ENCODE results near the gene WNT11. TPM values are rescaled to one million over a fixed set of nuclear protein-coding genes. Genes with fewer than 3 reads are reported as not detected.
"Not testable (repeated sequence)": the region's sequence is repeated elsewhere in the genome, so short reads cannot be mapped to it uniquely, and the experiment has no call there.

The WNT11 gene
- total RNA-seq, 1 donor from 2014 or later, result 11.6 TPM

- peak; percentile 68 for ATAC-seq
- intact Hi-C loops (cut with DNase I), result loop anchor here (5.0 kb wide), 1 partner anchor 109 kb away; no protein-coding TSS in a partner anchor
- peak; percentile 87 for DNase-seq (ENCODE audit: low spot score)
These were observed 2.4 kb upstream of the WNT11 start for GRCh38 chr11:76208438-76209374.

DNA sequence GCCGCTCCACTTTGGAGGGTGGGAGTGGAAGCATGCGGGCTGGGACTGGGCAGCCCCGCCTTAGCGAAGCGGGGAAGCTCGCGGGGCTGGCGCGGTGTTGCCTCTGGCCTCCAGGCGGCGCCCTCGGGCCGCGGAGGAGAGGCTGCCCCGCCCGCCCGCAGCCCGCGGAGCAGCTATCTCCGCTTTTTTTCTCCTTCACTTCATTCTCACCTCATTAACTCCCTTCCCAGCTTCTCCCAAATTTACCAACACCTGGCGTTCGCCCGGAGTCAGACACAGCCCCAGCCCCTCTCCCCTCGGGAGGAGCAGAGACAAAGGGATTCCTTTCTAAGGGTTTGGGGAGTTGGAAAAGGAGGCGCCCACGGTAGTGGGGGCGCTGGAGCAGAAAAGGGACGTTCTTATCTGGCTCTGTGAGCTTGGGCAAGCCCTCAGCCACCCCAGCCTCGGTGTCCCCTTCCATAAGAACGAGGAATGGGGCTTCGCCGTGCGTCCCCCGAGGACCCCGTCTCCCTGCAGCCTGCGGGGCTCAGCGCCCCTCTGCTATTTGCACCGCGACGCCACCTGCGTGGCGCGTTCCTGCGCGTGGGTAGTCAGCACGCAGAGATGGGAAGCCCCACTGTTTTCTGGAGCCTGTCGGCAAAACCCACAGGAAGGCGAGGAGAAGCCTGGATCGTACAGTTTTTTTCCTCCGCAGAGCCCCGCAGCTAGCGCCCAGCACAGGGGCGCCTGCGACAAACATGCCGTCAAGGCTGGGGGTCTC, 1.5 kb upstream of the WNT11 start:
- peak; percentile 90 for DNase-seq (ENCODE audit: low spot score)
- intact Hi-C loops (cut with DNase I), result loop anchor here (5.0 kb wide), 1 partner anchor 109 kb away; no protein-coding TSS in a partner anchor
- peak; percentile 84 for ATAC-seq

- intact Hi-C loops (cut with DNase I), result loop anchor here (5.0 kb wide), 1 partner anchor 111 kb away; no protein-coding TSS in a partner anchor
- DNase-seq (ENCODE audit: low spot score) (no peak), ATAC-seq (no peak)
These were observed 300 bp downstream of the WNT11 start for GRCh38 chr11:76206077-76206326.

- DNase-seq (ENCODE audit: low spot score) (no peak), ATAC-seq (no peak)
- intact Hi-C loops (cut with DNase I), result loop anchor here (5.0 kb wide), 1 partner anchor 112 kb away; no protein-coding TSS in a partner anchor
These were observed 838 bp downstream of the WNT11 start for GRCh38 chr11:76205252-76206076.

DNA sequence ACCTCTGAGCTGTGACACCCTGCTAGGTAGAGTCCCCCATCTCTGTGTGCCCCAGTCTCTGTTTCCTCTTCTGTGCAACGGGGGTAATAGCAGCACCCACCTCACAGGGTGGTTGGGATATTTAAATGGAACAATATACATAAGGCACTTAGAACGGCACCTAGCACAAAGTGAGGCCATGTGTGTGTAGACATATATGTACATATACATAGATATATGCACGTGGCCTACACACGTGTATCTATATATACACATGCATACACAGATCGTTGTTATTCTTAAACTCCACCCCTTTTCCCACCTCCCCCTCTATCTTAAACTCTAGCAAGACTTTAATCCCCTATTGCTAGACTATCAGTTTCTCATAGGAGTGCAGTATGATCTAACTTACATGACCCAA, 2.4 kb downstream of the WNT11 start:
- DNase-seq (ENCODE audit: low spot score), result no peak

DNA sequence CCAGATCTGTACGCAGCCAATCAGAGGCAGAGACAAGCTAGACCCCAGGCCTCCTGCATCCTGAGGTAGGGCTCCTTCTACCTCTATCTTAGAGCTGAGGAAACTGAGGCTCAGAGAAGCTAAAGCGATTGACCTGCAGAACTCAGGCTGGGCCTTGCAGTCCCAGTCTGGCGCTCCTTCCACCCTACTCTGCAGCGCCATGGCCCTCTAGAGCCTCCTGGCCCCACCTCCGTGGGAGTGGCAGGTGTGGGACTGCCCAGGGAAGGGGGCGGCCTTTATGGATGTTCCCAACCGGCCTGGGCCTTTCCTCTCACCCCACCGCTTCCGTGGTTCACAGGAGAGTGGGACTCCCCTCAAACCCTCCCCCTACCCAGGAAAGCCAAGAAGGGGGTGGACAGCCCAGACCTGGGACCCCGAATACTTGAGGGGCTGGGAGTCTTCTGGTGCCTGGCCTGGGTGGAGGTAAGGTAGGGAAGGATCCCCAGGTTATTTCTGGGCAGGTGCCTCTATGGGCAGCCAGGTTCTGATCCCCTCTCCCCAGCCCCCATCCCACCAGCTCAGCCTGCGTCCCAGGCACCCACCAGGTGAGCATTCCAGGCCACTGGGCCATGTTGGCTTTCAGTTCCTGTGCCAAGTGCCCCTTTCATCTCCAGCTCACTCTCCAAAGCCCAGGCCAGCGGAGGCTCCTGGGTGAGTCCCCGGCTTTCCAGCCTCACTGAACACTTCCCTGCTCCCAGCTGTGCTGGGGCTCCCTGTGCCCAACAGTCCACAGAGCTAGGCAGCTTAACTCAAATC, 3.0 kb downstream of the WNT11 start:
- DNase-seq (ENCODE audit: low spot score) (no peak), ATAC-seq (no peak)
- intact Hi-C loops (cut with DNase I), result no loop called here

More for the DNA sequence above, 2.4 kb downstream of the WNT11 start:
- intact Hi-C loops (cut with DNase I), result no loop called here
- ATAC-seq, result no peak

GRCh38 chr11:76201672-76202412, 4.5 kb downstream of the WNT11 start:
- intact Hi-C loops (cut with DNase I), result no loop called here
- no peak for DNase-seq (ENCODE audit: low spot score)
- no peak for ATAC-seq

GRCh38 chr11:76201056-76201455, 5.2 kb downstream of the WNT11 start:
- intact Hi-C loops (cut with DNase I), result no loop called here
- ATAC-seq (no peak), DNase-seq (ENCODE audit: low spot score) (no peak)

GRCh38 chr11:76200006-76200940, 6.0 kb downstream of the WNT11 start:
- DNase-seq (ENCODE audit: low spot score), result no peak
- intact Hi-C loops (cut with DNase I), result no loop called here
- ATAC-seq, result peak; percentile 19

DNA sequence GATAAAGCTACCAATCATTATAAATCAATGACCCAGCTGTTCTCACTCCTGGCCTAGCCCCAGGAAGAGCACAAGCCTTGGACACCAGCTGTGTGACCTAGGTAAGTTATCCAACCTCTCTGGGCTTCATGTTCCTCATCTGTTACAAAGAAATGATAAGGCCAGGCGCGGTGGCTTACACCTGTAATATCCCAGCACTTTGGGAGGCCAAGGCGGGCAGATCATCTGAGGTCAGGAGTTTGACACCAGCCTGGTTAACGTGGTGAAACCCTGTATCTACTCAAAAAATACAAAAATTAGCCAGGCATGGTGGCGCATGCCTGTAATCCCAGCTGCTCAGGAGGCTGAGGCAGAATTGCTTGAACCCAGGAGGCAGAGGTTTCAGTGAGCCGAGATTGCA, 7.6 kb downstream of the WNT11 start:
- ATAC-seq; DNase-seq (ENCODE audit: low spot score); intact Hi-C loops (cut with DNase I): not testable (repeated sequence)

DNA sequence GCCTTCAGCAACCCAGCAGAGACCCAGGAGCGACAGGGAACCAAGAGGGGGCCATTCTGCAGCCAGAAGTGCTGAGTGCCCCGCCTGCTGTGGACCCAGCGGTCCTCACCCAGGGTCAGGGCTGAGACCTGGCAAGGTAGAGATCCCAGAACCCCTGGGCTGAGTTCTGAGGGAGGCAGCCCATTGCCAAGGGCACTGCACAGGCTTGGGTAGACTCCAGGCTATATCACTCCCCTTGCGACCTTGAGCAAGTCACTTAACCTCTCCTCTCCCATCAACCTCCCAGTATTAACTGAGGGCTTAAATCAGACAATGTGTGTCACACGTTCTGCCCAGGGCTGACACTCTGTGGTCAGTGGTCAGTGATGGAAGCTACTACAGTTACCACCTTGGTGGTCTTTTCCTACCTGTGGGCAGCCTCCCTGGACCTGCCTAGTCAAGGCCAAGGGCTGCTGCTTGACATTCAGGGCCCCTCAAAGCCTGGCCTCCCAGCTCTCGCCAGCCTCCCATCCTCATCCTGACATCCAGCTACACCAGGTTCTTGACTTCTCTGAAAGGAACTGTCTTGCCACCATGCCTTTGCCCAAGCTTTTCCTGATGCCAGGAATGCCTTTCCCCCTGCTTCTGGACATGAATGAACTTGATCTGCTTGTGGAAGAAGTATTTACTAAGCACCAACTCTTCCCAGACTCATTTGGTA, 8.2 kb downstream of the WNT11 start:
- intact Hi-C loops (cut with DNase I), result no loop called here
- DNase-seq (ENCODE audit: low spot score) (no peak), ATAC-seq (no peak)

GRCh38 chr11:76197332-76197731, 9.0 kb downstream of the WNT11 start:
- ATAC-seq, result no peak
- DNase-seq (ENCODE audit: low spot score), result no peak
- intact Hi-C loops (cut with DNase I), result no loop called here

DNA sequence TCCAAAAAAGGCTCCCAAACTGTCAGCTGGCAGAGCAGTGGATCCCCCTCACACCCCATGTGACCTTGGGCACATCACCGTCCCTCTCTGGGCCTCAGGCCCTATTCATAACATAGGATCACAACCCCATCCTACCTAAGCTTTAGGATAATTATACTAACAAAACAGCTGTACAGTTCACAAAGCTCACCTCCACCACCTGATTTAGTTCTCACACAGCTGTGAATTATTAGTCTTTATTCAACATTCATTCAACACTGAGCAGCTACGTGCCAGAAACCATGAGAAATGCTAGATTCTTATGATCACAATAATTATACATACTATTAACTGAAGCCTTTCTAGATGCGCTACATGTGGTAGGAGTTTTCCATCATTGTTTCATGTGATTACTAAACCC, 9.5 kb downstream of the WNT11 start:
- intact Hi-C loops (cut with DNase I), result no loop called here

DNA sequence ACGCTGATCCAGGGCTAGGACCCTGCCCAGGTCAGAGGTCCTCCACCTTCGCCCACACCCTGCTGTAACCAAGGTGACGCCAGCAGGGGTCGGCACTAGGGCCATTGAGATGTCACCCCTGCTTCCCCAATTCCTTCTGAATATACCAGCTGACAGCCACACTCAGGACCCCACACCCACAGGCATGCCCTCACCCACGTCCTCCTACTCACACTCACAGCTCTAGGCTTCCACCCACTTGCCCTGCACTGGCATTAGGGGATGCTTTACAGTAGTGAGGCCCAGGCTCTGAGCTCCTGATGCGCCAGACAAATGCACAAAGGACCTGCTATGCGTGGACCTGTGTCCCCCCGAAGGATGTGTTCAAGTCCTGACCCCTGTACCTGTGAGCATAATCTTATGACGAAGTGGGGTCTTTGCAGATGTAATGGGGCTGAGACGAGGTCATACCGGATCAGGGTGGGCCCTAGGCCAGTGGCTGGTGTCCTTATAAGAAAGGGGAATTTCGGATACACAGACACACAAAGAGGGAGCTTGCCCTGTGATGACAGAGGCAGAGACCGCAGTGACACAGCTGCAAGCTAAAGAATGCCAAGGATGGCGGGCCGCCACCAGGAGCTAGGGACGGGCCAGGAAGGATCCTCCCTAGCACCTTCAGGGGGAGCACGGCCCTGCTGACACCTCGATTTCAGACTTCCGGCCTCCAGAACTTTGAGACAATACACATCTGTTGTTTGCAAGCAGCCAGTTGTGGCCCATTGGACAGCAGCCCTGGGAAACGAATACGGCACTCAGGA, 11.2 kb downstream of the WNT11 start:
- ATAC-seq, result no peak
- DNase-seq (ENCODE audit: low spot score), result no peak
- intact Hi-C loops (cut with DNase I), result no loop called here

More for the DNA sequence above, 9.5 kb downstream of the WNT11 start:
- DNase-seq (ENCODE audit: low spot score) (no peak), ATAC-seq (no peak)

DNA sequence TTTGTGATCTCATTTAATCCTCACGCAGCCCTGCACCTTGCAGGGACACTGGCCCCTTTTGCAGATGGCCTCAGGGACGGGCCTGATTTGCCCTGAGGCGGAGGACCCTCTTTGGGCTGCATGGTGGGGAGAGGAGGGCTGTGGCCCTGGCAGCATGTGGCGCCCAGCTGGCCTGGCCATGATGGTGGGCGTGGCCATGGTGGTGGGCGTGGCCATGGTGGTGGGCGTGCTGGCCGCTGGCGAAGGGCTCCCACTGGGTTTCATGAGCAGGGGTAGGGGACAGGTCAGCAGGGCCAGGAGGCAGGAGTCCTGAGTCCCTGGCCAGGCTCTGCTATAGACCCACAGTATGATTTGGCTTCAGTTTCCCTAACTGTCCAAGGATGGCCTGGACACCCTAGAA, 13.1 kb downstream of the WNT11 start:
- ATAC-seq, result no peak
- DNase-seq (ENCODE audit: low spot score), result no peak
- intact Hi-C loops (cut with DNase I), result no loop called here
